Fibroblast of the aortic adventitia (primary cell): Measurements from ENCODE around the gene MTF1. TPM values are rescaled to one million over a fixed set of nuclear protein-coding genes. Genes with fewer than 3 reads are reported as not detected.

Source experiments
- DNase-seq: peaks from one replicate; pipeline ENCODE4 v3.0.0-alpha.2; 2010; ENCODE audit warnings: low read depth
- H3K4me3 ChIP-seq: 2 replicates; pipeline ENCODE4 v1.5.1; 2011; ENCODE audit warnings: low read depth, mild to moderate bottlenecking, control low read depth, low read length, moderate library complexity
- CTCF ChIP-seq: IDR thresholded peaks from 2 replicates; pipeline ENCODE4 v1.5.1; 2011; ENCODE audit warnings: mild to moderate bottlenecking, low read length, control low read depth, inconsistent platforms; ENCODE audit not compliant: insufficient read depth
- total RNA-seq: library from RNA; depleted of rRNA; stranded (reverse); fragments of >200 nt; gene quantifications from 2 replicates; pipeline ENCODE4 v1.2.3, GENCODE V29; 2012; ENCODE audit warnings: low replicate concordance

The MTF1 gene
- total RNA-seq, 1 donor, result 4.7 TPM

- DNase-seq, result peak; percentile 30
- H3K4me3 ChIP-seq, result no peak overlapping the region
- no peak for TF ChIP-seq CTCF
Measured at GRCh38 chr1:37797750-37798345, 61.5 kb downstream of the MTF1 start.

GRCh38 chr1:37795340-37796125 lies 63.9 kb downstream of the MTF1 start:
- TF ChIP-seq CTCF, result no peak
- DNase-seq, result peak; percentile 40

GRCh38 chr1:37794372-37795339 lies 64.7 kb downstream of the MTF1 start:
- peak overlapping the region; percentile 33 for H3K4me3 ChIP-seq
- no peak for DNase-seq
- TF ChIP-seq CTCF, result no peak

More at GRCh38 chr1:37795340-37796125, 63.9 kb downstream of the MTF1 start:
- H3K4me3 ChIP-seq, result no peak overlapping the region

GRCh38 chr1:37793773-37794371 lies 65.5 kb downstream of the MTF1 start, which contains the start of gene MANEAL:
Gene MANEAL (plus strand): TSS chr1:37793847. CDS start chr1:37794183, 336 bp downstream.
- H3K4me3 ChIP-seq, result peak within 1 kb of the TSS; percentile 65
- peak; percentile 38 for DNase-seq
- TF ChIP-seq CTCF, result no peak

GRCh38 chr1:37792943-37793686 lies 66.3 kb downstream of the MTF1 start:
- no peak overlapping the region for H3K4me3 ChIP-seq
- DNase-seq, result no peak
- TF ChIP-seq CTCF, result no peak
